GM19240 (cell line): ENCODE data around the gene DNAH6.
A peak's percentile ranks its signal among the peaks of the same experiment; 100 is the strongest.

Source experiments
- DNase-seq: peaks from one replicate; pipeline ENCODE4 v3.0.0; 2011; ENCODE audit warnings: low spot score; ENCODE audit not compliant: insufficient read length

The DNAH6 gene

GRCh38 chr2:84799772-84800171, 283.5 kb downstream of the DNAH6 start:
- no peak for DNase-seq

DNA sequence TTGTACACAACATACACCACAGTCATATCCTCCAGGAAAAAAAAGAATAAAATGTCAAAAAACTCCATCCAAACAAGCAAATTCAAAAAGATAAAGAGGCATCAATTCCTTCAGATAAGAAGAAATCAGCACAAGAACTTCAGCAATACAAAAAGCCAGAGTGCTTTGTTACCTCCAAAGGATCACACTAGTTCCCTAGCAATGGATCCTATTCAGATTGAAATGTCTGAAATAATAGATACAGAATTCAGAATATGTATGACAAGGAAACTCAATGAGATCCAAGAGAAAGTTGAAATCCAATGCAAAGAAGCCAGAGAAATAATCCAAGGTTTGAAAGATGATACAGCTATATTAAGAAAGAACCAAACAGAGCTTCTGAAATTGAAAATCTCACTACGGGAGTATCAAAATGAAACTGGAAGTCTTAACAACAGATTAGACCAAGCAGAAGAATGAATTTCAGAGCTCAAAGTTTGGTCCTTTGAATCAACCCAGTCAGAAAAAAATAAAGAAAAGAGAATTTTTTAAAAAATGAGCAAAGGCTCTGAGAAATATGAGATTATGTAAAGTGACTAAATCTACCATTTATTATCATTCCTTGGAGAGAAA, 284.0 kb downstream of the DNAH6 start:
- no peak for DNase-seq

- no peak for DNase-seq
Measured at GRCh38 chr2:84801811-84802210, 285.5 kb downstream of the DNAH6 start.

DNA sequence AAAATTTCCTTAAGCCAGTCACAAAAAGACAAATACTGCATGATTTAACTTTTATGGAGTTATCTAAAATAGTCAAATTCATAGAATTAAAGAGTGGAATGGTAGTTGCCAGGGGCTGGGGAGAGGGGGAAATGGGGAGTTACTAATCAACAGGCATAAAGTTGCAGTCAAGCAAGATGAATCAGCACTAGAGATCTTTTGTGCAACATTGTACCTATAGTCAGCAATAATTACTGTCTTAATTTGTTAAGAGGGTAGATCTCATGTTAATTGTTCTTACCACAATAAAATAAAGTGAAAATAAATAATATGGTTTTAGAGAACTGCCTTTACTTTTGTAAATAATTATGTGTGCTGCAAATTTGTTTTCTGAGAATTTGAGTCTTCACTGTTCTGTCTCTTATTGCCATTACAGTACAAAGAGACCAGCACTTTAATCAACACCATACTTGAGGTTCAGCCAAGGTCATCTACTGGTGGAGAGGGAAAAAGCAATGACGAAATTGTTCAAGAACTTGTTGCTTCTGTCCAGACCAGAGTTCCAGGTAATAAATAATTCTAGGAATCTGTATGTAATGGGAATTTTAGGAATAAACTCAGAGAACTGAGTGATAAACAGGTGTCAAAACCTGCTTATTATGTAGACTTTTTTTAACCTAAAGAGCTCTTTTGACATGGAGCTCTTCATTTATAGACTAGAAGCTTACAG, 289.1 kb downstream of the DNAH6 start:
- no peak for DNase-seq

- no peak for DNase-seq
Measured at GRCh38 chr2:84807063-84807485, 290.8 kb downstream of the DNAH6 start.

DNA sequence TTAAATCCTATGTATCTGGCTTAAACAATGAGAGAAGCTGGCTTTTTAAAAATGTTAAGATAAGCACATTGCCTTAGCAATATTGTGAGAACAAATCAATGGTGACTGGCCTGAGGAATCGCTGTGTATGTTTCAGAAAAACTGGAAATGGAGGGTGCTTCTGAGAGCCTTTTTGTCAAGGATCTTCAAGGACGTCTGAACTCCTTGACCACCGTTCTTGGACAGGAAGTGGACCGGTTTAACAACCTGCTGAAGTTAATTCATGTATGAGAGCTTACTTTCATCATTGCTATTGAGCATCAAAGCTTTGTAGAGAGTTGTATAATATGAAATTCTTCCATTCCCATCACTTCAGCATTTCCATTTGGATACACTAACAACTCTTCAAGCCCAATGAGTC, 292.0 kb downstream of the DNAH6 start:
- DNase-seq: no peak

GRCh38 chr2:84811839-84812431, 295.6 kb downstream of the DNAH6 start:
- DNase-seq: no peak

GRCh38 chr2:84815146-84815545, 298.8 kb downstream of the DNAH6 start:
- DNase-seq: no peak

DNA sequence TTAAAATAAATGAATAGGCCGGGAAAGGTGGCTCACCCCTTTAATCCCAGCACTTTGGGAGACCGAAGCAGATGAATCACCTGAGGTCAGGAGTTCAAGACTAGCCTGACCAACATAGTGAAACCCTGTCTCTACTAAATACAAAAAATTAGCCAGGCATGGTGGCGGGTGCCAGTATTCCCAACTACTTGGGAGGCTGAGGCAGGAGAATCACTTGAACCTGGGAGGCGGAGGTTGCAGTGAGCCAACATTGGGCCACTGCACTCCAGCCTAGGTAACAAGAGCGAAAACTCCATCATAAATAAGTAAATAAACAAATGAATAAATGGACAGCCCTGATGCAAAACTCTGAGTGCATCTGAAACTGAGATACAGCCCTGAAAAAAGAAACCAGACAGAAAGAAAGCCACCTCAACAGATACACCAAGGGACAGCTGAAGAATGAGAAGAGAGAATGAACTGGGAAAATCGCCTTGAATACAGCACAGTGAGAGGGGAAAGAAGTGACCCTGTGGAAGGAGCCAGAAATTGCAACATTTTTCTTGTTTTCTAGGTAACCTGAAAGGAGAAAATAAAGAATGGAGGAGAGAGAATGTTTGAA, 300.2 kb downstream of the DNAH6 start:
- DNase-seq: peak; percentile 45

GRCh38 chr2:84817239-84817655, 300.9 kb downstream of the DNAH6 start:
- peak; percentile 52 for DNase-seq

GRCh38 chr2:84821806-84822205, 305.5 kb downstream of the DNAH6 start:
- no peak for DNase-seq

GRCh38 chr2:84823229-84823628, 306.9 kb downstream of the DNAH6 start:
- no peak for DNase-seq

GRCh38 chr2:84823788-84824187, 307.5 kb downstream of the DNAH6 start:
- no peak for DNase-seq

DNA sequence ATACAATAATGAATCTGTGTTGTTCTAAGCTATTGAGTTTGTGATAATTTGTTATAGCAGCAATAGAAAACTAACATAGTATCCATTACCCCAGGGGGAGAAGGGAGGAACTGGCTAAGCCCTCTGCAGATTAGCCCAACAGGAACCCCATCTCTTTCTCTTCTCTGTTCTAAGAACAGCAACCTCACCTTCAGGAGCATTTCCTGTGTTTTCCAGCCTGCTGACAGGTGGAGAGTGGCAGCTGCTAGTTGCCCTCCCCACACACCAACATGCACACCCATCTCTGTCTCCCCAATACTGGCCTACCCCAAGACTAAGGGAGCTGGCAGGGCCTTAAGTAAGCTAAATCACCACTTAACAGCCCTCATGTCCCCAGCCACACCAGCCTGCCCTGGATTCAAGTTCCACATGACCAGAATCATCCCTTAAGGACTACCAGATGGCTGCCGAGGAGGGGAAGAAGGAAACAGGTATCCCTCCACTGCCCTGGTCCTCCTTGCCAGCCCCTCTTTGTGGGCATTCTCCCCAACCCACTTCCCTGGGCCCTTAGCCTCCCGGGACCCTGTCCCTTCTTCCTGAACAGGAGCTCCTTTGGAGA, 311.8 kb downstream of the DNAH6 start:
- no peak for DNase-seq

GRCh38 chr2:84829693-84830092, 313.4 kb downstream of the DNAH6 start:
- DNase-seq: no peak

DNA sequence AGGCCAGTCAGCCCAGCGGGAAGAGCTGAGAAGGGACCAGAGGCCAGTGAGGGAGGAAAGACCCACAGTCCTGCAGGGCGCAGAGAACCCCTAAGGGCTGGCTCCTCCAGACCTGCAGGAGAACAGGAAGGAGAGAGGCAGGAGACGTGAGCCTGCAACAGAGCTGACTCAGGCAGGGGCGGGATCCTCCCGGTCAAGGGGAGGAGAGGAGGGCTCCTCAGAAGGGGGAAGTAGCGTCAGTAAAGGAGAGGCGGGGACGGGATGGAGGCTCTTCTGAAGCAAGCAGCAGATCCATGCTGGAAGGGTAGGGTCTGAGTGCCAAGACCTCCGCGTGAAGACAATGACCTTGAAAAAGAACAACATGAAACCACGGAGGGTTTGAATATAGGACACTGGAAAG, 313.8 kb downstream of the DNAH6 start:
- DNase-seq: no peak

DNA sequence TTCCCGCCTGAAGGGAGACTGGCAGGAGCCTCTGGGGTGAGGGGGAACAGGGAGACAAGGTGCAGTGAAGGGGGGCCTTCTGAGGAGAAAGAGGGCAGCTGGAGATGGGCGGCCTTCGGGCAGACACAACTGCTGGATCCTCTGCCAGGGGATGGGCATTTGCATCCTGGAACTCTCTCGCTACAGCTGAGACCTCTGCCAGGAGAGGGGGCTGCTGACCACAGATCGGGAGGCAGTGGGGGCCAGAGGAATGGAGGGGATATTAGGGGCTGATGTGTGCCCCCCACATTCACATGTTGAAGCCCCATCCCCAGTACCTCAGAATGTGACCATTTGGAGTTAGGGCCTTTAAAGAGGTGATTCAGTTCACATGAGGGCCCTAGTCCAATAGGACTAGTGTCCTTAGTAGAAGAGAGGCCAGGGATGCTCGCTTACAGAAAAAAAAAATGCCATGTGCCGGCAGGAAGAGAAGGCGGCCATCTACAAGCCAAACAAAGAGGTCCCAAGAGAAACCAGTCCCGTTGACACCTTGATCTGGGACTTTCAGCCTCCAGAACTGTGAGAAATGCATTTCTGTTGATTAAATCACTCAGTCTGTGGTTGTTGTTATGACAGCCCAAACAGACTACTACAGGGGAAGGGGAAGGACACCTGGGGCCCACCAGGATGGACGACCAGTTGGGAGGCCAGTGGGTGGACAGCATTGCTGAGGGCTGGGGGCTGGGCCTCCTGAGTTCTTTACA, 314.6 kb downstream of the DNAH6 start:
- no peak for DNase-seq

- peak; percentile 28 for DNase-seq
Measured at GRCh38 chr2:84832772-84833461, 316.6 kb downstream of the DNAH6 start.

DNA sequence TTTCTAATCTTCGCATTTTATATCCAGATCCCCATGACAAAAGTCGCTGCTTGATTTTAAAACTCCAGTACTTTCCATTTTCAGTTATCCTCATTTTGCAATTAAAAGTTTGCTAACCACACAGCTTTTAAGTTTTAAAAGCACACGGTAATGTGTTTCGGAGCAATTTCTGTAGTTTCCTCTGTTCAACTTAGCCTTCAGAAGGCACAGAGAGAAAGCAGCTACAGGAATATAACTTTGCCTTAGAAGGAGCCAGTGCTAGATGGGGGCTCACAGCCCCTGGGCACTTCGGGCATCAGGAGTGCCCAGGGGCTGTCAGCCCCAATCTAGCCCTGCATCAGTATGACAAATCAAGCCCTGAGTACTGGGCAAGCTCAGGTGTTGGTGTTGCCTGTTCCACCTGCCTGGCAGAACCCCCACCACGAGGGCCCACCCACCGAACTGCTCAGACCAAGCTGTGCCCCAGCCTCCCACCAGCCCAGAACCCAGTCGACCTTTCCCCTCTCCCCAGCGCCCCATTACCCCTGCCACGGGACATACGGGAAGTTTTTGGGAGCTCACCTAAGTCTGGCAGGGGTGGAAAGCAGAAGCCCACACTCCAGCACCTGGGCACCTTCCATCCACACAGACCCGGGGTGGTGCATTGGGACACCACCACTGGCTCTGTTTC, 317.3 kb downstream of the DNAH6 start:
- DNase-seq: no peak

GRCh38 chr2:84836215-84836614, 319.9 kb downstream of the DNAH6 start:
- DNase-seq: no peak
